HCT116 (cell line): ENCODE results near the gene HSH2D.

Experiments used
- ATF3 ChIP-seq: IDR thresholded peaks from 2 replicates; pipeline ENCODE4 v1.6.1; 2012
- CBX3 ChIP-seq: IDR thresholded peaks from 2 replicates; pipeline ENCODE4 v1.6.1; 2012; ENCODE audit warnings: low read depth
- CTCF ChIP-seq, 3 experiments: fragments of 200-600 bp in 1 of 3; sonication (generic) in 1 of 3; IDR thresholded peaks in 2 of 3; conservative IDR thresholded peaks in 1 of 3; 2 replicates each; pipeline ENCODE4 v1.5.1; 2012 to 2017; ENCODE audit warnings: low read depth in 2 of 3, low read length in 2 of 3, antibody characterized with exemption in 1 of 3, borderline replicate concordance in 1 of 3, control low read depth in 1 of 3, mild to moderate bottlenecking in 1 of 3, mixed read lengths in 1 of 3, mixed run types in 1 of 3, moderate library complexity in 1 of 3; ENCODE audit not compliant: insufficient read depth in 1 of 3
- EZH2 ChIP-seq: fragments of 200-600 bp; sonication (generic); IDR thresholded peaks from 2 replicates; pipeline ENCODE4 v1.6.1; 2017; ENCODE audit warnings: antibody characterized with exemption, mixed run types
- EZH2phosphoT487 ChIP-seq: fragments of 200-600 bp; IDR thresholded peaks from 2 replicates; pipeline ENCODE4 v1.6.1; 2018; ENCODE audit warnings: antibody characterized with exemption, borderline replicate concordance
- MAX ChIP-seq: IDR thresholded peaks from 2 replicates; pipeline ENCODE4 v1.6.1; 2012
- POLR2A ChIP-seq: IDR thresholded peaks from 2 replicates; pipeline ENCODE4 v1.7.0; 2011; ENCODE audit warnings: borderline replicate concordance; ENCODE audit not compliant: insufficient read depth, insufficient read length; ENCODE audit errors: extremely low read depth
- POLR2AphosphoS5 ChIP-seq: IDR thresholded peaks from 2 replicates; pipeline ENCODE4 v1.6.1; 2011; ENCODE audit warnings: mild to moderate bottlenecking, low read depth, low read length, moderate library complexity
- RAD21 ChIP-seq: IDR thresholded peaks from 2 replicates; pipeline ENCODE4 v1.6.1; 2012; ENCODE audit warnings: low read depth, mild to moderate bottlenecking
- REST ChIP-seq: IDR thresholded peaks from 2 replicates; pipeline ENCODE4 v1.6.1; 2012; ENCODE audit warnings: low read depth
- TCF7L2 ChIP-seq: IDR thresholded peaks from 2 replicates; pipeline ENCODE4 v1.7.0; 2011; ENCODE audit warnings: borderline replicate concordance, inconsistent platforms; ENCODE audit not compliant: insufficient read depth, insufficient read length; ENCODE audit errors: extremely low read depth
- YY1 ChIP-seq: IDR thresholded peaks from 2 replicates; pipeline ENCODE4 v1.6.1; 2011; ENCODE audit warnings: low read length, low read depth, moderate library complexity, mild to moderate bottlenecking; ENCODE audit not compliant: insufficient replicate concordance; ENCODE audit errors: extremely low read depth
- ZBTB33 ChIP-seq: IDR thresholded peaks from 2 replicates; pipeline ENCODE4 v1.6.1; 2011; ENCODE audit warnings: mild to moderate bottlenecking, low read length, moderate library complexity; ENCODE audit not compliant: insufficient replicate concordance; ENCODE audit errors: extremely low read depth

GRCh38 chr19:16143399-16144215, at the start of gene HSH2D:
- TF ChIP-seq CTCF (IDR thresholded peaks at IDR 0.05 in 2 of 3, conservative IDR thresholded peaks at IDR 0.05 in 1 of 3; ENCODE audit: borderline replicate concordance in 1 of 3, insufficient read depth in 1 of 3, low read depth in 2 of 3, low read length in 2 of 3) (no peak), EZH2 (no peak), ATF3 (no peak), EZH2phosphoT487 (no peak), CBX3 (no peak), YY1 (no peak), MAX (peak; percentile 69; the same call in 1 of the 2 replicates), POLR2A (no peak), ZBTB33 (no peak), REST (no peak), RAD21 (no peak), POLR2AphosphoS5 (peak; percentile 84), TCF7L2 (no peak)
